22Rv1 (cell line): ENCODE data around the gene CABP7.

ENCODE experiments used
- CTCF ChIP-seq: fragments of 450-650 bp; IDR thresholded peaks from 2 replicates; pipeline ENCODE4 v1.5.1; 2017; ENCODE audit warnings: mild to moderate bottlenecking
- ZFX ChIP-seq: fragments of 450-650 bp; IDR thresholded peaks from 2 replicates; pipeline ENCODE4 v1.6.1; 2017; ENCODE audit warnings: antibody characterized with exemption, borderline replicate concordance

GRCh38 chr22:29753808-29754657 lies 34.2 kb downstream of the CABP7 start:
- TF ChIP-seq CTCF = no peak
- TF ChIP-seq ZFX = no peak
